Mesendoderm (in vitro differentiated cells): Measurements from ENCODE around the gene KCND2.

ENCODE experiments used
- DNase-seq: peaks from one replicate; pipeline ENCODE4 v3.0.0; 2013
- H2AK5ac ChIP-seq: 2 replicates; pipeline ENCODE4 v1.6.1; 2013; ENCODE audit warnings: low read length, inconsistent platforms
- H2BK120ac ChIP-seq: 2 replicates; pipeline ENCODE4 v1.6.1; 2013; ENCODE audit warnings: low read depth, mild to moderate bottlenecking, low read length, moderate library complexity, mixed read lengths
- H2BK15ac ChIP-seq: replicated peaks from 2 replicates; pipeline ENCODE4 v1.6.1; 2013; ENCODE audit warnings: low read depth, mild to moderate bottlenecking, moderate library complexity
- H2BK5ac ChIP-seq: 2 replicates; pipeline ENCODE4 v1.6.1; 2013; ENCODE audit warnings: low read length, inconsistent platforms
- H3K18ac ChIP-seq: 2 replicates; pipeline ENCODE4 v1.6.1; 2013; ENCODE audit warnings: mild to moderate bottlenecking, low read length, mixed read lengths
- H3K23ac ChIP-seq: one replicate; pipeline ENCODE4 v1.6.1; 2013; ENCODE audit warnings: low read length
- H3K27ac ChIP-seq: 2 replicates; pipeline ENCODE4 v1.5.1; 2013; ENCODE audit warnings: low read depth, mild to moderate bottlenecking, inconsistent platforms, low read length, moderate library complexity
- H3K27me3 ChIP-seq: 2 replicates; pipeline ENCODE4 v1.6.1; 2013; ENCODE audit warnings: low read length, control low read depth, mild to moderate bottlenecking, inconsistent platforms; ENCODE audit not compliant: insufficient read depth, poor library complexity
- H3K36me3 ChIP-seq: 2 replicates; pipeline ENCODE4 v1.6.1; 2013; ENCODE audit warnings: low read length, inconsistent platforms; ENCODE audit not compliant: control insufficient read depth, insufficient read depth
- H3K4ac ChIP-seq: one replicate; pipeline ENCODE4 v1.6.1; 2013; ENCODE audit warnings: low read depth, mild to moderate bottlenecking, low read length, moderate library complexity
- H3K4me1 ChIP-seq: 2 replicates; pipeline ENCODE4 v1.6.1; 2013; ENCODE audit warnings: low read depth, low read length, inconsistent platforms; ENCODE audit not compliant: control insufficient read depth
- H3K4me2 ChIP-seq: 2 replicates; pipeline ENCODE4 v1.6.1; 2013; ENCODE audit warnings: low read length
- H3K4me3 ChIP-seq: 2 replicates; pipeline ENCODE4 v1.5.1; 2013; ENCODE audit warnings: mild to moderate bottlenecking, low read length
- H3K56ac ChIP-seq: one replicate; pipeline ENCODE4 v1.6.1; 2013; ENCODE audit warnings: low read length
- H3K79me1 ChIP-seq: 2 replicates; pipeline ENCODE4 v1.6.1; 2013; ENCODE audit warnings: low read length, inconsistent platforms
- H3K79me2 ChIP-seq: 2 replicates; pipeline ENCODE4 v1.6.1; 2013; ENCODE audit warnings: mild to moderate bottlenecking, low read length; ENCODE audit not compliant: control insufficient read depth, insufficient read depth
- H3K9ac ChIP-seq: 2 replicates; pipeline ENCODE4 v1.6.1; 2013; ENCODE audit warnings: low read length, inconsistent platforms
- H4K5ac ChIP-seq: one replicate; pipeline ENCODE4 v1.6.1; 2013; ENCODE audit warnings: low read length
- H4K8ac ChIP-seq: one replicate; pipeline ENCODE4 v1.6.1; 2013; ENCODE audit warnings: low read depth, mild to moderate bottlenecking, control low read depth, low read length, moderate library complexity
- WGBS: extraction: QIAGEN DNeasy Blood & Tissue Kit; methylation state at CpG from one replicate; pipeline ENCODE4 v1.1.7; 2013; ENCODE audit warnings: low lambda C conversion rate, missing lambda C conversion rate; ENCODE audit not compliant: insufficient coverage; ENCODE audit errors: extremely low coverage; 5-methylcytosine and 5-hydroxymethylcytosine counted together

The KCND2 gene

DNA sequence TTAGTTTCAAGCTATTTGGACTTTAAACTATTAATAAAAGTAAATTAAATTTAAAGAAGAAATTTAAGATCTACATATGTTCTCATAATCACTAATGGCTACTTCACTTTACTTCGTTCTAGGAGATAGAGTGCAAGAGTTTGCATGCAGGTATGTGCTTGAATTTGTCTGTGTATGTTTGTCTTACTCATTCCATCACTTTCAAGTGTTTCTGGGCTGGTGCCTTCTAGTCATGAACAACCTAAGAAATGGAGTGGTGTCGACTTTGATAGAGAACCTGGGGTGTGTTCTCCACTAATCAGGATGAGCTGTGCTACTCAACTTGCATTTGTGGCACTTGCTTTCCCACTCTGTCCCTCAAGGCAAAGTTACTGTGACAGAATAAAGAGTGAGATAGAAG, 169.9 kb downstream of the KCND2 start:
- DNase-seq, result no peak
- Histone ChIP-seq H2BK120ac (no peak overlapping the region), H3K18ac (no peak overlapping the region), H3K23ac (no peak overlapping the region), H4K5ac (no peak overlapping the region), H3K79me2 (no peaks in the 10 kb centered on the region), H3K4ac (no peak overlapping the region), H3K27me3 (no peaks in the 10 kb centered on the region), H4K8ac (no peak overlapping the region), H3K4me3 (no peak overlapping the region), H2BK5ac (no peak overlapping the region), H2AK5ac (no peak overlapping the region), H3K9ac (no peak overlapping the region), H3K27ac (no peak overlapping the region), H2BK15ac (no peak overlapping the region), H3K79me1 (no peaks in the 10 kb centered on the region), H3K56ac (no peak overlapping the region), H3K4me2 (no peak overlapping the region), H3K4me1 (no peaks in the 10 kb centered on the region), H3K36me3 (no peaks in the 10 kb centered on the region)
- no CpG with 5 or more reads among the region's 2 CpGs for WGBS

DNA sequence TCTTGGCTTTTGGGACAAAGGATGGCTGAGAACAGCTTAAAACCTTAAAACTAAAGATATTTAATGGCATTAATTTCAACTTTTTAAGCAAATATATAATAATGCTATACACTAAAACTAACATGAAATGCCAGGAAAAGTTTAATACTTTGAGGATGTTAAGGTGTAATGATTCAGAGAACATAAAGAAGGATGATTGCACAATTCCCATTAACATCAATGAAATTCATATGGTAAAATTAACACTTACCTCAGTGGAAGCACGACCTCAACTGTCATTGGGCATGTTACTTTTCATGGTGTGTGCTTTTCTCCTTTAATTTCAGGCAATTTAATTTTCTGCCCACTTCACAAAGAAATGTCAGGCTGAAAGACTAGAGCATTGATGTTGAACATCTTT, 171.7 kb downstream of the KCND2 start:
- H3K4ac ChIP-seq, result no peak overlapping the region
- H4K8ac ChIP-seq, result no peak overlapping the region
- no peak for DNase-seq
- H3K27ac ChIP-seq, result no peak overlapping the region
- H3K9ac ChIP-seq, result no peak overlapping the region
- H2AK5ac ChIP-seq, result no peak overlapping the region
- H3K36me3 ChIP-seq, result no peaks in the 10 kb centered on the region
- H2BK15ac ChIP-seq, result no peak overlapping the region
- H3K4me3 ChIP-seq, result no peak overlapping the region
- no peak overlapping the region for H2BK5ac ChIP-seq
- no peak overlapping the region for H3K4me2 ChIP-seq
- H3K23ac ChIP-seq, result no peak overlapping the region
- H3K18ac ChIP-seq, result no peak overlapping the region
- H3K4me1 ChIP-seq, result no peaks in the 10 kb centered on the region
- no CpG with 5 or more reads among the region's 1 CpG for WGBS
- H4K5ac ChIP-seq, result no peak overlapping the region
- H2BK120ac ChIP-seq, result no peak overlapping the region
- H3K56ac ChIP-seq, result no peak overlapping the region
- no peaks in the 10 kb centered on the region for H3K79me1 ChIP-seq
- H3K27me3 ChIP-seq, result no peaks in the 10 kb centered on the region
- H3K79me2 ChIP-seq, result no peaks in the 10 kb centered on the region

DNA sequence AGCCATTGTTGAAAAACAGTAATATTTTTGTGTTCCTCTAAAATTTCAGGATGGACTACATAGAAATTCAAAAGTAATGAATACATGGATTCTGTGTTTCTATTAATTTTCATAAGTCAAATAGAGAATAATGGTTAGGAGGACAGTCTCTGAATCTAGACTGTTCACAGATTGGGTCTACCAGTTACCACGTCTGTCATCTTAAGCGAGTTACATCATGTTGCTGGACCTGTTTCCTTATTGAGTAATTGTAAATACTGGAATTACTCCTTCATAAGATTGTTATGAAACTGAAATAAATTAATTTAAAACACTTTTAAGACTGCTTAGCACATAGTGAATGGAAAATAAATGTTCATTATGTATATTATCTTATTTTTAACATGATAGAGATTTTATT, 172.3 kb downstream of the KCND2 start:
- Histone ChIP-seq H3K27ac (no peak overlapping the region), H3K4me2 (no peak overlapping the region), H3K79me1 (no peaks in the 10 kb centered on the region), H2BK120ac (no peak overlapping the region), H3K4me3 (no peak overlapping the region), H2AK5ac (no peak overlapping the region), H3K9ac (no peak overlapping the region), H3K36me3 (no peaks in the 10 kb centered on the region), H3K27me3 (no peaks in the 10 kb centered on the region), H2BK15ac (no peak overlapping the region), H3K18ac (no peak overlapping the region), H3K4ac (no peak overlapping the region), H4K8ac (no peak overlapping the region), H3K56ac (no peak overlapping the region), H4K5ac (no peak overlapping the region), H2BK5ac (no peak overlapping the region), H3K79me2 (no peaks in the 10 kb centered on the region), H3K4me1 (no peaks in the 10 kb centered on the region), H3K23ac (no peak overlapping the region)
- DNase-seq, result no peak
- WGBS, result no CpG with 5 or more reads among the region's 2 CpGs

DNA sequence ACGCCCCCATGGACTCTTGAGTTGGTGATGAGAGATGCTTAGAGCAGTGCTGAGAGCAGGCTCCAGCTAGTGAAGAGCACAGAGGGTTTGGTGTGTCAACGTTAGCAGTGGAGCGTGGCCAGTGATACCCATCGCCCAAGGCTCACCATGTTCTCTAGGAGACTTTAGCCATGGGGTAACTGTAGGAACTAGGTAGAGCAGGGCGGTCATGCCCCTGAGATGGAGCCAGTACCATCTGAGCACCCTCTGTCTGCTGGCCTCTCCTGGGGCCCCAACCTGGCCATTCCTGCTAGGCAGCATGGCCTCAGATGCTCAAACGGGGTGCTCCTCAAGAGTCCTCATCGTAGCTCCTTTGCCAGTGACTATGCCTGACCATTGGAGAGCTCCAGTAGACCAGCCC, 179.7 kb downstream of the KCND2 start:
- no peak overlapping the region for H3K4me3 ChIP-seq
- DNase-seq, result no peak
- no peak overlapping the region for H2BK120ac ChIP-seq
- H3K79me2 ChIP-seq, result no peaks in the 10 kb centered on the region
- no peak overlapping the region for H3K27ac ChIP-seq
- WGBS, result no CpG with 5 or more reads among the region's 7 CpGs
- no peak overlapping the region for H2BK15ac ChIP-seq
- no peak overlapping the region for H3K18ac ChIP-seq
- H3K9ac ChIP-seq, result no peak overlapping the region
- no peak overlapping the region for H4K5ac ChIP-seq
- H4K8ac ChIP-seq, result no peak overlapping the region
- no peaks in the 10 kb centered on the region for H3K27me3 ChIP-seq
- no peaks in the 10 kb centered on the region for H3K4me1 ChIP-seq
- H2AK5ac ChIP-seq, result no peak overlapping the region
- no peak overlapping the region for H2BK5ac ChIP-seq
- no peak overlapping the region for H3K56ac ChIP-seq
- no peaks in the 10 kb centered on the region for H3K79me1 ChIP-seq
- no peak overlapping the region for H3K4ac ChIP-seq
- no peak overlapping the region for H3K23ac ChIP-seq
- H3K36me3 ChIP-seq, result no peaks in the 10 kb centered on the region
- no peak overlapping the region for H3K4me2 ChIP-seq

DNA sequence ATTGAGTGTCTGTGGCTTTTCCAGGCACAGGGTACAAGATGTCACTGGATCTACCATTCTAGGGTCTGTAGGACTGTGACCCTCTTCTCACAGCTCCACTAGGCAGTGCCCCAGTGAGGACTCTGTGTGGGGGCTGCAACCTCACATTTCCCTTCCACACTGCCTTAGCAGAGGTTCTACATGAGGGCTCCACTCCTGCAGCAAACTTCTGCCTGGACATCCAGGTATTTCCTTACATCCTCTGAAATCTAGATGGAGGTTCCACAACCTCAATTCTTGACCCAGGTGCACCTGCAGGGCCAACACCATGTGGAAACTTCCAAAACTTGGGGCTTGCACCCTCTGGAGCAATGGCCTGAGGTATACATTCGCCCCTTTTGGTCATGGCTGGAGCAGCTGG, 183.7 kb downstream of the KCND2 start:
- Histone ChIP-seq H2BK120ac (no peak overlapping the region), H3K27me3 (no peaks in the 10 kb centered on the region), H3K4me2 (no peak overlapping the region), H3K4me1 (no peaks in the 10 kb centered on the region), H4K5ac (no peak overlapping the region), H3K79me1 (no peaks in the 10 kb centered on the region), H3K4me3 (no peak overlapping the region), H3K9ac (no peak overlapping the region), H3K36me3 (no peaks in the 10 kb centered on the region), H3K23ac (no peak overlapping the region), H3K18ac (no peak overlapping the region), H2BK5ac (no peak overlapping the region), H2AK5ac (no peak overlapping the region), H4K8ac (no peak overlapping the region), H3K79me2 (no peaks in the 10 kb centered on the region), H3K27ac (no peak overlapping the region), H3K56ac (no peak overlapping the region), H2BK15ac (no peak overlapping the region), H3K4ac (no peak overlapping the region)
- no CpG with 5 or more reads among the region's 1 CpG for WGBS
- peak; percentile 8 for DNase-seq

DNA sequence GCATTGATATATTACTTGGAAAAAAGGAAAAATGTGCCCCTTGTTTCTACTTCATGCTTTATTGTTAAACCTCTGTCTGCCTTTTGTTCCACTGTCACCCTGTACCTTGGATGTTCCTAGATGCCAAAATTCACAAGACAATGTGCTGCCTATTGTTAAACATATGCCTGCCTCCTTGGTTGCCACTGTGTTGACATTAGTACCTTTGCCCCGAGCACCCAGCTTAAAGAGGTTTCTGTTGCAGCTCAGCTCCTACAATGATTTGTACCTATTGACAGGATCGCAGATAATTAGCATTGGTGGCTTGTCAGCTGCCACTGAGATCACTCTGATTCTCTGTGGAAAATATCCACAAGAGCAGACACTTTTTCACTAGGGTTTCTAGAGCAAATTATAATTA, 188.0 kb downstream of the KCND2 start:
- Histone ChIP-seq H4K5ac (no peak overlapping the region), H2BK5ac (no peak overlapping the region), H3K36me3 (no peaks in the 10 kb centered on the region), H4K8ac (no peak overlapping the region), H3K4ac (no peak overlapping the region), H2AK5ac (no peak overlapping the region), H3K4me3 (no peak overlapping the region), H3K23ac (no peak overlapping the region), H3K27ac (no peak overlapping the region), H2BK15ac (no peak overlapping the region), H3K4me1 (no peaks in the 10 kb centered on the region), H3K56ac (no peak overlapping the region), H2BK120ac (no peak overlapping the region), H3K4me2 (no peak overlapping the region), H3K18ac (no peak overlapping the region), H3K27me3 (no peaks in the 10 kb centered on the region), H3K9ac (no peak overlapping the region), H3K79me2 (no peaks in the 10 kb centered on the region), H3K79me1 (no peaks in the 10 kb centered on the region)
- whole genome bisulfite sequencing, result no CpG with 5 or more reads among the region's 2 CpGs
- peak; percentile 7 for DNase-seq
